SHP77 (cell line): ENCODE data around the gene KRT72.

ENCODE experiments used
- DNase-seq, 2 experiments: peaks; one replicate each; lab custom pipeline; 2025; lab: John Stamatoyannopoulos, UW

Gene KRT72

GRCh38 chr12:52600941-52601481 lies at the start of gene KRT72:
KRT72 (minus strand) TSS chr12:52601463; CDS start chr12:52601452, 11 bp downstream.
- no peak for DNase-seq

- DNase-seq = no peak
Observed at GRCh38 chr12:52650520-52651081, 49.3 kb upstream of the KRT72 start.

- DNase-seq = no peak
Observed at GRCh38 chr12:52649066-52649465, 47.8 kb upstream of the KRT72 start.

- DNase-seq = no peak
Observed at GRCh38 chr12:52648012-52648550, 46.8 kb upstream of the KRT72 start.

GRCh38 chr12:52647601-52648000 lies 46.3 kb upstream of the KRT72 start:
- no peak for DNase-seq

- DNase-seq = no peak
Observed at GRCh38 chr12:52646613-52647012, 45.4 kb upstream of the KRT72 start.

- DNase-seq = no peak
Observed at GRCh38 chr12:52645982-52646381, 44.7 kb upstream of the KRT72 start.

GRCh38 chr12:52645120-52645761 lies 44.0 kb upstream of the KRT72 start:
- no peak for DNase-seq

- no peak for DNase-seq
Observed at GRCh38 chr12:52644078-52644415, 42.8 kb upstream of the KRT72 start.

- no peak for DNase-seq
Observed at GRCh38 chr12:52643233-52644077, 42.2 kb upstream of the KRT72 start.

GRCh38 chr12:52641468-52641867 lies 40.2 kb upstream of the KRT72 start:
- DNase-seq = no peak

GRCh38 chr12:52637299-52637698 lies 36.0 kb upstream of the KRT72 start:
- no peak for DNase-seq

GRCh38 chr12:52636592-52637258 lies 35.5 kb upstream of the KRT72 start:
- DNase-seq = no peak

- DNase-seq = no peak
Observed at GRCh38 chr12:52636189-52636588, 34.9 kb upstream of the KRT72 start.

- no peak for DNase-seq
Observed at GRCh38 chr12:52634266-52635056, 33.2 kb upstream of the KRT72 start.

GRCh38 chr12:52633383-52633782 lies 32.1 kb upstream of the KRT72 start:
- DNase-seq = no peak

GRCh38 chr12:52632656-52633055 lies 31.4 kb upstream of the KRT72 start:
- no peak for DNase-seq

GRCh38 chr12:52631676-52632459 lies 30.6 kb upstream of the KRT72 start:
- DNase-seq = no peak

GRCh38 chr12:52631264-52631663 lies 30.0 kb upstream of the KRT72 start:
- no peak for DNase-seq

- no peak for DNase-seq
Observed at GRCh38 chr12:52630599-52631200, 29.4 kb upstream of the KRT72 start.
